Progenitor cell of endocrine pancreas (in vitro differentiated cells): ENCODE measurements around the gene SRGAP1. TPM values are rescaled to one million over a fixed set of nuclear protein-coding genes. Genes with fewer than 3 reads are reported as not detected.
"Not testable (repeated sequence)": the region's sequence is repeated elsewhere in the genome, so short reads cannot be mapped to it uniquely, and the experiment has no call there.

Experiments used
- DNase-seq: peaks from one replicate; pipeline ENCODE4 v3.0.0; 2021; ENCODE audit warnings: low spot score; ENCODE audit not compliant: unreplicated experiment
- H3K27ac Mint-ChIP-seq: 2 replicates; pipeline ENCODE4 v1.8.0; 2021; ENCODE audit warnings: mild to moderate bottlenecking, moderate library complexity, mixed read lengths
- H3K27me3 Mint-ChIP-seq: 2 replicates; pipeline ENCODE4 v1.8.0; 2021; ENCODE audit warnings: mixed read lengths
- H3K36me3 Mint-ChIP-seq: 2 replicates; pipeline ENCODE4 v1.8.0; 2022; ENCODE audit warnings: mixed read lengths; ENCODE audit not compliant: insufficient read depth
- H3K4me1 Mint-ChIP-seq: 2 replicates; pipeline ENCODE4 v1.8.0; 2021; ENCODE audit warnings: low read depth, mixed read lengths
- H3K4me3 Mint-ChIP-seq: 2 replicates; pipeline ENCODE4 v1.8.0; 2021; ENCODE audit warnings: low read depth, mild to moderate bottlenecking, moderate library complexity, mixed read lengths
- H3K9me3 Mint-ChIP-seq: 2 replicates; pipeline ENCODE4 v1.8.0; 2021; ENCODE audit warnings: low read depth, mixed read lengths
- CTCF ChIP-seq: fragments of 200-600 bp; sonication (generic); IDR thresholded peaks from one replicate; pipeline ENCODE4 v1.5.0; 2021; ENCODE audit warnings: antibody characterized with exemption, mild to moderate bottlenecking; ENCODE audit not compliant: unreplicated experiment
- total RNA-seq: library from RNA; stranded (reverse); gene quantifications from 2 replicates; pipeline ENCODE4 v1.2.1, GENCODE V29; 2021

Gene SRGAP1
- total RNA-seq, 1 donor from 2014 or later = 23.1 TPM

GRCh38 chr12:64064706-64065105 lies 220.2 kb downstream of the SRGAP1 start:
- Mint-ChIP-seq H3K36me3 (peaks cover 7% of the 10 kb centered on the region), H3K4me3 (no peak overlapping the region), H3K27ac (no peak overlapping the region), H3K27me3 (no peaks in the 10 kb centered on the region), H3K9me3 (no peaks in the 10 kb centered on the region), H3K4me1 (no peaks in the 10 kb centered on the region)
- no peak for DNase-seq
- no peak for TF ChIP-seq CTCF

GRCh38 chr12:64065881-64066451 lies 221.5 kb downstream of the SRGAP1 start:
- no peaks in the 10 kb centered on the region for H3K27me3 Mint-ChIP-seq
- no peak for TF ChIP-seq CTCF
- no peaks in the 10 kb centered on the region for H3K9me3 Mint-ChIP-seq
- DNase-seq = no peak
- no peak overlapping the region for H3K27ac Mint-ChIP-seq
- H3K4me3 Mint-ChIP-seq = no peak overlapping the region
- H3K36me3 Mint-ChIP-seq = peaks cover 7% of the 10 kb centered on the region
- H3K4me1 Mint-ChIP-seq = no peaks in the 10 kb centered on the region

GRCh38 chr12:64066776-64067175 lies 222.3 kb downstream of the SRGAP1 start:
- no peaks in the 10 kb centered on the region for H3K27me3 Mint-ChIP-seq
- no peak overlapping the region for H3K27ac Mint-ChIP-seq
- peaks cover 8% of the 10 kb centered on the region for H3K36me3 Mint-ChIP-seq
- H3K4me3 Mint-ChIP-seq = no peak overlapping the region
- TF ChIP-seq CTCF = no peak
- H3K4me1 Mint-ChIP-seq = no peaks in the 10 kb centered on the region
- no peak for DNase-seq
- H3K9me3 Mint-ChIP-seq = no peaks in the 10 kb centered on the region

GRCh38 chr12:64070454-64070853 lies 226.0 kb downstream of the SRGAP1 start:
- H3K27me3 Mint-ChIP-seq = no peaks in the 10 kb centered on the region
- H3K4me3 Mint-ChIP-seq = no peak overlapping the region
- no peak overlapping the region for H3K27ac Mint-ChIP-seq
- no peak for DNase-seq
- peaks cover 7% of the 10 kb centered on the region for H3K9me3 Mint-ChIP-seq
- H3K4me1 Mint-ChIP-seq = no peaks in the 10 kb centered on the region
- peaks cover 32% of the 10 kb centered on the region for H3K36me3 Mint-ChIP-seq
- no peak for TF ChIP-seq CTCF

- no peaks in the 10 kb centered on the region for H3K27me3 Mint-ChIP-seq
- no peak for TF ChIP-seq CTCF
- DNase-seq = no peak
- peaks cover 16% of the 10 kb centered on the region for H3K9me3 Mint-ChIP-seq
- peaks cover 42% of the 10 kb centered on the region for H3K36me3 Mint-ChIP-seq
- H3K27ac Mint-ChIP-seq = no peak overlapping the region
- H3K4me1 Mint-ChIP-seq = no peaks in the 10 kb centered on the region
- H3K4me3 Mint-ChIP-seq = no peak overlapping the region
Observed at GRCh38 chr12:64072916-64073575, 228.5 kb downstream of the SRGAP1 start.

GRCh38 chr12:64076565-64076964 lies 232.1 kb downstream of the SRGAP1 start:
- H3K27me3 Mint-ChIP-seq, DNase-seq, H3K4me3 Mint-ChIP-seq, H3K27ac Mint-ChIP-seq: not testable (repeated sequence)
- Mint-ChIP-seq H3K36me3 (peaks cover 55% of the 10 kb centered on the region), H3K9me3 (peaks cover 16% of the 10 kb centered on the region), H3K4me1 (peaks cover 13% of the 10 kb centered on the region)
